IMR-90 (cell line): Measurements from ENCODE around the gene IQSEC1. TPM values are rescaled to one million over a fixed set of nuclear protein-coding genes. Genes with fewer than 3 reads are reported as not detected.

Experiments used
- ATAC-seq: fragments of 200-7000 bp; cut with Tn5 transposase; 2 replicates; pipeline ENCODE4 v1.9.1; 2020; ENCODE audit warnings: low read depth, mild to moderate bottlenecking, moderate library complexity
- BruUV-seq: library from RNA; stranded (reverse); fragments of 400-500 nt; replicated peaks from 2 replicates; lab custom pipeline; 2021; lab: Mats Ljungman, UMichigan
- CTCF ChIA-PET: fragments of 300-600 bp; formaldehyde crosslinking; extraction: SDS; loops from one replicate; lab custom pipeline; 2021; ENCODE audit warnings: antibody characterized with exemption; lab: Yijun Ruan, JAX
- POLR2A ChIA-PET: fragments of 300-600 bp; sonication (Branson Sonifier 250); formaldehyde crosslinking; loops from one replicate; lab custom pipeline; 2022; ENCODE audit warnings: antibody characterized with exemption; ENCODE audit not compliant: unreplicated experiment; lab: Charles Lee
- DNase-seq: peaks from one replicate; pipeline ENCODE4 v3.0.0; 2013
- H2AFZ ChIP-seq: replicated peaks from 2 replicates; pipeline ENCODE3; 2013; ENCODE audit warnings: low read length, mild to moderate bottlenecking; ENCODE audit not compliant: poor library complexity
- H2AK5ac ChIP-seq: 2 replicates; pipeline ENCODE4 v1.6.1; 2013; ENCODE audit warnings: low read depth, low read length, inconsistent platforms
- H2AK9ac ChIP-seq: replicated peaks from 2 replicates; pipeline ENCODE3; 2013; ENCODE audit warnings: mild to moderate bottlenecking, low read depth, low read length, moderate library complexity; ENCODE audit not compliant: poor library complexity
- H2BK120ac ChIP-seq: 2 replicates; pipeline ENCODE4 v1.6.1; 2013; ENCODE audit warnings: low read depth, low read length, inconsistent platforms
- H2BK15ac ChIP-seq: 3 replicates; pipeline ENCODE4 v1.6.1; 2013; ENCODE audit warnings: low read depth, low read length, inconsistent platforms
- H2BK20ac ChIP-seq: 2 replicates; pipeline ENCODE4 v1.6.1; 2013; ENCODE audit warnings: low read depth, mild to moderate bottlenecking, inconsistent platforms, low read length, moderate library complexity
- H2BK5ac ChIP-seq: 2 replicates; pipeline ENCODE4 v1.6.1; 2013; ENCODE audit warnings: mild to moderate bottlenecking, low read depth, low read length, inconsistent platforms; ENCODE audit not compliant: poor library complexity, severe bottlenecking
- H3K14ac ChIP-seq: replicated peaks from 2 replicates; pipeline ENCODE4 v1.6.1; 2013; ENCODE audit warnings: low read depth, low read length, inconsistent platforms
- H3K18ac ChIP-seq: 2 replicates; pipeline ENCODE4 v1.6.1; 2013; ENCODE audit warnings: low read depth, low read length, control low read depth
- H3K23ac ChIP-seq: 2 replicates; pipeline ENCODE4 v1.6.1; 2013; ENCODE audit warnings: low read depth, low read length, inconsistent platforms
- H3K27ac ChIP-seq: 2 replicates; pipeline ENCODE4 v1.5.1; 2013; ENCODE audit warnings: mild to moderate bottlenecking, control low read depth, low read length; ENCODE audit not compliant: insufficient read depth
- H3K27me3 ChIP-seq: 2 replicates; pipeline ENCODE4 v1.6.1; 2013; ENCODE audit warnings: low read length; ENCODE audit not compliant: control insufficient read depth, insufficient read depth
- H3K36me3 ChIP-seq: 2 replicates; pipeline ENCODE4 v1.6.1; 2013; ENCODE audit warnings: low read length, mixed read lengths; ENCODE audit not compliant: control insufficient read depth, insufficient read depth
- H3K4ac ChIP-seq: 2 replicates; pipeline ENCODE4 v1.6.1; 2013; ENCODE audit warnings: low read depth, low read length, inconsistent platforms
- H3K4me1 ChIP-seq: 2 replicates; pipeline ENCODE4 v1.6.1; 2013; ENCODE audit warnings: low read length, mixed read lengths; ENCODE audit not compliant: control insufficient read depth, insufficient read depth
- H3K4me2 ChIP-seq: 2 replicates; pipeline ENCODE4 v1.6.1; 2013; ENCODE audit warnings: low read depth, mild to moderate bottlenecking, control low read depth, low read length, moderate library complexity
- H3K4me3 ChIP-seq: 2 replicates; pipeline ENCODE4 v1.5.1; 2013; ENCODE audit warnings: low read depth, mild to moderate bottlenecking, control low read depth, low read length, moderate library complexity; ENCODE audit not compliant: insufficient read depth
- H3K56ac ChIP-seq: 2 replicates; pipeline ENCODE4 v1.6.1; 2013; ENCODE audit warnings: low read length, inconsistent platforms; ENCODE audit not compliant: insufficient read depth; ENCODE audit errors: extremely low read depth
- H3K79me1 ChIP-seq, 2 experiments: 2 replicates each; pipeline ENCODE4 v1.6.1; 2013; ENCODE audit warnings: low read length in 2 of 2, inconsistent platforms in 1 of 2, low read depth in 1 of 2
- H3K9ac ChIP-seq: 2 replicates; pipeline ENCODE4 v1.6.1; 2013; ENCODE audit warnings: low read depth, low read length, control low read depth
- H3K9me1 ChIP-seq: 2 replicates; pipeline ENCODE4 v1.6.1; 2013; ENCODE audit warnings: low read length, inconsistent platforms; ENCODE audit not compliant: insufficient read depth
- H3K9me3 ChIP-seq: 2 replicates; pipeline ENCODE4 v1.6.1; 2013; ENCODE audit warnings: low read length; ENCODE audit not compliant: control insufficient read depth, insufficient read depth
- H4K20me1 ChIP-seq: 2 replicates; pipeline ENCODE4 v1.6.1; 2013; ENCODE audit warnings: low read length, inconsistent platforms; ENCODE audit not compliant: insufficient read depth
- H4K5ac ChIP-seq: 2 replicates; pipeline ENCODE4 v1.6.1; 2013; ENCODE audit warnings: mild to moderate bottlenecking, low read depth, low read length, control low read depth
- H4K8ac ChIP-seq, 2 experiments: 2 replicates each; pipeline ENCODE4 v1.6.1; 2013; ENCODE audit warnings: low read depth in 2 of 2, low read length in 2 of 2, control low read depth in 1 of 2, inconsistent platforms in 1 of 2
- H4K91ac ChIP-seq: 2 replicates; pipeline ENCODE4 v1.6.1; 2013; ENCODE audit warnings: low read depth, low read length, inconsistent platforms; ENCODE audit not compliant: insufficient read depth
- BHLHE40 ChIP-seq: fragments of 150-350 bp; IDR thresholded peaks from 2 replicates; pipeline ENCODE4 v1.6.1; 2016; ENCODE audit warnings: mild to moderate bottlenecking, low read depth, low read length
- CEBPB ChIP-seq: IDR thresholded peaks from 2 replicates; pipeline ENCODE4 v1.6.1; 2012; ENCODE audit warnings: low read depth, low read length, improper control_type of control experiment
- CHD1 ChIP-seq: IDR thresholded peaks from 2 replicates; pipeline ENCODE4 v1.6.1; 2012; ENCODE audit warnings: low read depth, low read length, improper control_type of control experiment
- ELK1 ChIP-seq: fragments of 150-350 bp; IDR thresholded peaks from 2 replicates; pipeline ENCODE4 v1.6.1; 2016; ENCODE audit warnings: low read depth, mild to moderate bottlenecking, low read length, moderate library complexity, borderline replicate concordance
- FOS ChIP-seq: fragments of 150-350 bp; IDR thresholded peaks from 2 replicates; pipeline ENCODE4 v1.6.1; 2016; ENCODE audit warnings: low read depth, low read length
- MAFK ChIP-seq: IDR thresholded peaks from 2 replicates; pipeline ENCODE4 v1.6.1; 2012; ENCODE audit warnings: low read depth, low read length, improper control_type of control experiment
- MAZ ChIP-seq: IDR thresholded peaks from 2 replicates; pipeline ENCODE4 v1.6.1; 2012; ENCODE audit warnings: low read depth, mild to moderate bottlenecking, low read length, improper control_type of control experiment, moderate library complexity, borderline replicate concordance
- NFE2L2 ChIP-seq: fragments of 150-350 bp; IDR thresholded peaks from 2 replicates; pipeline ENCODE4 v1.6.1; 2016; ENCODE audit warnings: low read depth, mild to moderate bottlenecking, low read length
- POLR2A ChIP-seq: IDR thresholded peaks from 2 replicates; pipeline ENCODE4 v1.6.1; 2012; ENCODE audit warnings: mild to moderate bottlenecking, low read depth, low read length
- RAD21 ChIP-seq: IDR thresholded peaks from 2 replicates; pipeline ENCODE4 v1.6.1; 2012; ENCODE audit warnings: low read length, improper control_type of control experiment
- SMC3 ChIP-seq: fragments of 150-350 bp; IDR thresholded peaks from 2 replicates; pipeline ENCODE4 v1.6.1; 2016; ENCODE audit warnings: low read depth, mild to moderate bottlenecking, antibody characterized with exemption, low read length, moderate library complexity
- WGBS, 2 experiments: methylation state at CpG; one replicate each; pipeline versions ENCODE4 v1.1.5 to v1.1.7; 2013; ENCODE audit warnings: missing lambda C conversion rate in 2 of 2; ENCODE audit not compliant: insufficient read length in 1 of 2; ENCODE audit errors: extremely low coverage in 2 of 2; 5-methylcytosine and 5-hydroxymethylcytosine counted together
- dilution Hi-C: fragments of 300-500 bp; cut with HindIII; formaldehyde crosslinking; loops from one replicate; pipeline ENCODE4 v1.14.3; 2018; ENCODE audit warnings: low sequenced_read_pairs; ENCODE audit not compliant: unreplicated experiment
- in situ Hi-C: fragments of 300-500 bp; cut with MboI; formaldehyde crosslinking; loops from 3 replicates; pipeline ENCODE4 v1.14.3; 2019; ENCODE audit warnings: low sequenced_read_pairs, inconsistent platforms, mixed read lengths
- intact Hi-C: fragments of 100-400 bp; cut with micrococcal nuclease; formaldehyde crosslinking; loops from 2 replicates; pipeline ENCODE4 v1.10.0; 2022
- polyA plus RNA-seq, 3 experiments: library from polyadenylated mRNA; depleted of rRNA; stranded (reverse); fragments of >200 nt; gene quantifications; 2 replicates each; pipeline ENCODE4 v1.2.3, GENCODE V29; 2012; ENCODE audit warnings: low replicate concordance in 1 of 3
- total RNA-seq: library from RNA; depleted of rRNA; stranded (reverse); fragments of >200 nt; gene quantifications from 2 replicates; pipeline ENCODE4 v1.2.3, GENCODE V29; 2012
- TF ChIP-seq, protein P1 (sequence below): fragments of 150-350 bp; IDR thresholded peaks from 2 replicates; pipeline ENCODE4 v1.6.1; 2017; ENCODE audit warnings: mild to moderate bottlenecking, antibody characterized with exemption, low read length, low read depth
- TF ChIP-seq, protein P2 (sequence below): conservative IDR thresholded peaks from 2 replicates; pipeline ENCODE4 v1.5.1; 2012; ENCODE audit warnings: mild to moderate bottlenecking, low read depth, low read length, improper control_type of control experiment

The IQSEC1 gene
- total and polyA plus RNA-seq, 2 of the 4 experiments (the other 2 are of a cell fraction): 5.9 to 11.9 TPM

DNA sequence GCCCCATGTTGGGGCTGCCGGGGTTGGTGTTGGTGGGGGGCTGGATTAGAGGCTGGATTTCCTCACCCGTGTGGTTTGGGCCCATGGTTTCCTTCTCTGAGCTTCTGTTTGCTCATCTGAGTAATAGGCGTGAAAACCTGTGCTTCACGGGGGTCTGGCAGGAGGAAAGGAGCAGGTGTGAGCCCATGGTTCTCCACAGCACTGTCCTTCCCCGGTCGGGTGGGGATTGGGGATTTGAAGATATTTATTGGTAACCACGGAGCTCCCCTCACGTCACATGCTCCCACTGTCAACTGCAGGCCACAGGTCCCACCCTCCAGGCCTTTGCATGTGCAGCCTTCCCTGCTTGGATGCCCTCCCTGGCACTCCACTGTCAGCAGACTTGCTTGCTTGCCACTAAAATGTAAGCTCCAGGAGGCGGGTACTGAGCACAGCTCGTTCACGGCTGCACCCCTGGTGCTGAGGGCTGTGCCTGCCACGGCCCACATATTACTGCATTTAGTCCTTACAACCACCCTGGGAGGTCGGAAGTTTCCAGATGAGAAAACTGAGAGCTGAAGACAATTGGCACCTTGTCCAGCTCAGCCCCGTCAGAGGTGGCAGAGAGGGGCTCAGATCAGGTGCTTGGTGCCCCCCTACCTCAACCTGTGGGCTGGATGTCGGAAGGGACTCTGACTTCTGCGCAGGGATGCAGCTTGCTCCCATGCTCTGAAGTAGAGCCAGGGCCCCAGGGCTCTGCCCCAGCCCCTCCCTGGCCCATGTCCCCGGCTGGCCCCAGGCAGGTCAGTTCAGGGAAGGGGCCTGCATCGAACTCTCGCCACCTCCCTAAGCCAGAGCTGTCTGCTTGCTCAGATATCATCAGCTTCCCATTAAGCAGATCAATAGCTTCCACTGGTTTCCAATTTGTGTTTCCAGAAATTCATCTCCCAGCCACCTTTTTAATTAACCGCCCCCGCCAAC, 29.4 kb upstream of the IQSEC1 start:
- no peak overlapping the region for H2AK9ac ChIP-seq
- H4K8ac ChIP-seq: no peak overlapping the region
- H4K20me1 ChIP-seq: no peaks in the 10 kb centered on the region
- H3K4me1 ChIP-seq: no peaks in the 10 kb centered on the region
- ChIA-PET CTCF (interaction anchor here (2.3 kb wide), 1 partner anchor 11 kb away, joined by 10 read pairs; no protein-coding TSS in a partner anchor), POLR2A (no interaction called here)
- TF ChIP-seq SMC3 (no peak), MAFK (no peak), FOS (no peak), RAD21 (no peak), MAZ (no peak), POLR2A (no peak), BHLHE40 (no peak), NFE2L2 (no peak), CEBPB (no peak), ELK1 (no peak), CHD1 (no peak)
- TF ChIP-seq, protein P1, sequence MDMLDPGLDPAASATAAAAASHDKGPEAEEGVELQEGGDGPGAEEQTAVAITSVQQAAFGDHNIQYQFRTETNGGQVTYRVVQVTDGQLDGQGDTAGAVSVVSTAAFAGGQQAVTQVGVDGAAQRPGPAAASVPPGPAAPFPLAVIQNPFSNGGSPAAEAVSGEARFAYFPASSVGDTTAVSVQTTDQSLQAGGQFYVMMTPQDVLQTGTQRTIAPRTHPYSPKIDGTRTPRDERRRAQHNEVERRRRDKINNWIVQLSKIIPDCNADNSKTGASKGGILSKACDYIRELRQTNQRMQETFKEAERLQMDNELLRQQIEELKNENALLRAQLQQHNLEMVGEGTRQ: no peak
- TF ChIP-seq, protein P2, sequence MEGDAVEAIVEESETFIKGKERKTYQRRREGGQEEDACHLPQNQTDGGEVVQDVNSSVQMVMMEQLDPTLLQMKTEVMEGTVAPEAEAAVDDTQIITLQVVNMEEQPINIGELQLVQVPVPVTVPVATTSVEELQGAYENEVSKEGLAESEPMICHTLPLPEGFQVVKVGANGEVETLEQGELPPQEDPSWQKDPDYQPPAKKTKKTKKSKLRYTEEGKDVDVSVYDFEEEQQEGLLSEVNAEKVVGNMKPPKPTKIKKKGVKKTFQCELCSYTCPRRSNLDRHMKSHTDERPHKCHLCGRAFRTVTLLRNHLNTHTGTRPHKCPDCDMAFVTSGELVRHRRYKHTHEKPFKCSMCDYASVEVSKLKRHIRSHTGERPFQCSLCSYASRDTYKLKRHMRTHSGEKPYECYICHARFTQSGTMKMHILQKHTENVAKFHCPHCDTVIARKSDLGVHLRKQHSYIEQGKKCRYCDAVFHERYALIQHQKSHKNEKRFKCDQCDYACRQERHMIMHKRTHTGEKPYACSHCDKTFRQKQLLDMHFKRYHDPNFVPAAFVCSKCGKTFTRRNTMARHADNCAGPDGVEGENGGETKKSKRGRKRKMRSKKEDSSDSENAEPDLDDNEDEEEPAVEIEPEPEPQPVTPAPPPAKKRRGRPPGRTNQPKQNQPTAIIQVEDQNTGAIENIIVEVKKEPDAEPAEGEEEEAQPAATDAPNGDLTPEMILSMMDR: no peak
- no peak overlapping the region for H3K27ac ChIP-seq
- H3K79me1 ChIP-seq: no peaks in the 10 kb centered on the region
- no peaks in the 10 kb centered on the region for H3K9me3 ChIP-seq
- DNase-seq (no peak), ATAC-seq (no peak)
- H4K5ac ChIP-seq: no peak overlapping the region
- dilution Hi-C loops: no loop called here
- no peak overlapping the region for H4K91ac ChIP-seq
- H3K36me3 ChIP-seq: no peaks in the 10 kb centered on the region
- no peak overlapping the region for H2AK5ac ChIP-seq
- in situ Hi-C loops: no loop called here
- H3K9ac ChIP-seq: no peak overlapping the region
- no peak overlapping the region for H2BK15ac ChIP-seq
- no TSS peak for BruUV-seq
- H3K14ac ChIP-seq: no peak overlapping the region
- peaks cover 31% of the 10 kb centered on the region for H3K27me3 ChIP-seq
- no peak overlapping the region for H2BK20ac ChIP-seq
- H2AFZ ChIP-seq: no peak overlapping the region
- 57% methylated on average over 8 of the region's 21 CpGs; no CpG with 5 or more reads in 1 of the 2 experiments for WGBS, 2 experiments
- H3K4me3 ChIP-seq: no peak overlapping the region
- H3K23ac ChIP-seq: no peak overlapping the region
- H3K56ac ChIP-seq: no peak overlapping the region
- H2BK120ac ChIP-seq: no peak overlapping the region
- no peaks in the 10 kb centered on the region for H3K9me1 ChIP-seq
- intact Hi-C loops: no loop called here
- H2BK5ac ChIP-seq: no peak overlapping the region
- no peak overlapping the region for H3K18ac ChIP-seq
- H3K4me2 ChIP-seq: no peak overlapping the region
- H3K4ac ChIP-seq: no peak overlapping the region
